Measurements from ENCODE around the gene NT5DC4.

DNA sequence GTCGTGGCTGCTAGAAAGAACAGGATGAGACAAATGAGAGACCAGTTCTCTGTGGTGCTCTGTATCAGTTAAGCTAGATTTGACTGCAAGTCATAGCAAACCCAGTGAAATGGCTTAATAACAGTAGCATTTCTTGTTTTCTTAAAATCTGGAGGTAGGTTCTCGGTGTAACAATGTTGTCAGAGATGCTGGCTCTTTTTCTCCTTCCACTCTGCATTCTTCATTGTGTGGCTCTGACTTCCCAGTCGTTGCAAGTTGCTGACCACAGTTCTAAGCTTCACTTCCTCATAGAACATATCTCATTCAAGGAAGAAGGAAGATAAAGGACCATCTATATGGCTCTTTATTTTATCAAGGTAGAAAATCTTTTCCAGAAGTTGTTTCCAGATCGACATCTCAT lies 51.5 kb downstream of the NT5DC4 start:
- TF ChIP-seq GLIS3 (CRISPR knock-in tag; IDR thresholded peaks at IDR 0.05) (no peak), ZFP30 (CRISPR knock-in tag; IDR thresholded peaks at IDR 0.05) (no peak), BACH2 (CRISPR knock-in tag; IDR thresholded peaks at IDR 0.05; ENCODE audit: borderline replicate concordance) (no peak), ZNF8 (CRISPR knock-in tag; IDR thresholded peaks at IDR 0.05) (no peak)

All from SK-N-SH treated with all-trans-retinoic acid at 6 μM for 48 hours (cell line).